HepG2 (cell line): ENCODE measurements around the gene CHRM2. TPM values are rescaled to one million over a fixed set of nuclear protein-coding genes. Genes with fewer than 3 reads are reported as not detected.
A peak's percentile ranks its signal among the peaks of the same experiment; 100 is the strongest.

Experiments used
- ATAC-seq: fragments of 200-7000 bp; cut with Tn5 transposase; 3 replicates; pipeline ENCODE4 v1.9.1; 2020; ENCODE audit warnings: mild to moderate bottlenecking, moderate library complexity
- BruUV-seq: library from RNA; stranded (reverse); fragments of 400-500 nt; replicated peaks from 2 replicates; lab custom pipeline; 2021; lab: Mats Ljungman, UMichigan
- CTCF ChIA-PET: fragments of 300-600 bp; formaldehyde crosslinking; extraction: SDS; loops from one replicate; lab custom pipeline; 2021; ENCODE audit warnings: low total read pairs, inconsistent platforms, low intra/inter-chr PET ratio; lab: Yijun Ruan, JAX
- POLR2A ChIA-PET: fragments of 350-600 bp; sonication (Branson Sonifier 250); formaldehyde crosslinking; loops from one replicate; lab custom pipeline; 2020; ENCODE audit warnings: antibody characterized with exemption, inconsistent platforms; lab: Yijun Ruan, JAX
- DNase-seq: peaks from one replicate; pipeline ENCODE4 v3.0.0-alpha.2; 2015; ENCODE audit warnings: low spot score
- FAIRE-seq: peaks from 3 replicates; lab custom pipeline; 2011; peaks lifted over from hg19 to GRCh38; lab: Jason Lieb, UNC
- H2AFZ ChIP-seq: one replicate; pipeline ENCODE4 v1.6.1; 2011; ENCODE audit warnings: low read length, inconsistent platforms
- H3K27ac ChIP-seq: fragments of 300-600 bp; 3 replicates; pipeline ENCODE4 v1.8.0; 2011; ENCODE audit warnings: mixed run types, mild to moderate bottlenecking, mixed read lengths, low read length, inconsistent platforms; ENCODE audit not compliant: insufficient read depth; ENCODE audit errors: extremely low read length
- H3K27me3 ChIP-seq, 2 experiments: fragments of 200-600 bp in 1 of 2; 2 replicates in 1 of 2; 3 replicates in 1 of 2; pipeline versions ENCODE4 v1.6.0 to v1.8.0; 2011; ENCODE audit warnings: low read length in 2 of 2, mild to moderate bottlenecking in 2 of 2, moderate library complexity in 2 of 2, inconsistent platforms in 1 of 2; ENCODE audit not compliant: insufficient read depth in 2 of 2, control insufficient read depth in 1 of 2
- H3K36me3 ChIP-seq, 2 experiments: fragments of 200-600 bp in 1 of 2; replicated peaks in 1 of 2; 2 replicates in 1 of 2; 3 replicates in 1 of 2; pipeline versions ENCODE4 v1.5.1 to v1.8.0; 2011; ENCODE audit warnings: low read length in 2 of 2, inconsistent platforms in 1 of 2; ENCODE audit not compliant: insufficient read depth in 2 of 2, control insufficient read depth in 1 of 2
- H3K4me1 ChIP-seq: 2 replicates; pipeline ENCODE4 v1.5.1; 2012; ENCODE audit warnings: low read length, inconsistent platforms; ENCODE audit not compliant: insufficient read depth
- H3K4me2 ChIP-seq: 2 replicates; pipeline ENCODE4 v1.6.0; 2011; ENCODE audit warnings: low read depth, low read length, inconsistent platforms
- H3K4me3 ChIP-seq, 3 experiments: fragments of 200-600 bp in 1 of 3; sonication (generic), shearing (Covaris generic) in 1 of 3; replicated peaks in 1 of 3; 2 replicates each; pipeline ENCODE4 v1.5.1; 2011 to 2016; ENCODE audit warnings: low read length in 3 of 3, inconsistent platforms in 2 of 3, low read depth in 2 of 3, mild to moderate bottlenecking in 2 of 3, control low read depth in 1 of 3, mixed read lengths in 1 of 3; ENCODE audit not compliant: insufficient read depth in 1 of 3
- H3K79me2 ChIP-seq: one replicate; pipeline ENCODE4 v1.6.1; 2011; ENCODE audit warnings: low read length, inconsistent platforms; ENCODE audit not compliant: insufficient read depth
- H3K9ac ChIP-seq: 2 replicates; pipeline ENCODE4 v1.6.0; 2011; ENCODE audit warnings: mild to moderate bottlenecking, low read depth, low read length, inconsistent platforms; ENCODE audit not compliant: insufficient read depth
- H3K9me3 ChIP-seq: 2 replicates; pipeline ENCODE4 v1.5.1; 2012; ENCODE audit warnings: mild to moderate bottlenecking, low read length
- H4K20me1 ChIP-seq: 2 replicates; pipeline ENCODE4 v1.6.0; 2011; ENCODE audit warnings: inconsistent platforms, mild to moderate bottlenecking, low read length, moderate library complexity; ENCODE audit not compliant: insufficient read depth
- CREB1 ChIP-seq, 2 experiments: fragments of 450-650 bp in 1 of 2; IDR thresholded peaks; 2 replicates each; pipeline ENCODE4 v1.6.1; 2016 to 2017; ENCODE audit warnings: control low read depth in 1 of 2, mild to moderate bottlenecking in 1 of 2, missing compliant biosample characterization in 1 of 2, missing genetic modification characterization in 1 of 2
- IRF2 ChIP-seq: IDR thresholded peaks from 2 replicates; pipeline ENCODE4 v1.6.1; 2018; ENCODE audit warnings: missing genetic modification reagents, missing compliant biosample characterization
- MATR3 ChIP-seq: sonication (generic); formaldehyde crosslinking; IDR thresholded peaks from 2 replicates; pipeline ENCODE4 v1.4.0; 2020; ENCODE audit warnings: missing genetic modification reagents
- RXRA ChIP-seq: sonication (generic); formaldehyde crosslinking; IDR thresholded peaks from 2 replicates; pipeline ENCODE4 v1.5.1; 2020; ENCODE audit warnings: missing genetic modification reagents
- ZNF17 ChIP-seq: sonication (generic); formaldehyde crosslinking; IDR thresholded peaks from 2 replicates; pipeline ENCODE4 v1.5.0; 2020; ENCODE audit warnings: mild to moderate bottlenecking, missing genetic modification reagents
- ZNF296 ChIP-seq: sonication (generic); formaldehyde crosslinking; conservative IDR thresholded peaks from 2 replicates; pipeline ENCODE4 v1.5.0; 2020; ENCODE audit warnings: mild to moderate bottlenecking, missing genetic modification reagents
- ZNF383 ChIP-seq: sonication (generic); formaldehyde crosslinking; IDR thresholded peaks from 2 replicates; pipeline ENCODE4 v1.4.0; 2020; ENCODE audit warnings: missing genetic modification reagents, mild to moderate bottlenecking, borderline replicate concordance
- WGBS: methylation state at CpG from one replicate; pipeline ENCODE4 v1.1.6; 2017; ENCODE audit warnings: low lambda C conversion rate; 5-methylcytosine and 5-hydroxymethylcytosine counted together
- in situ Hi-C: cut with HindIII; loops from 2 replicates; pipeline ENCODE4 v1.10.0; 2017; ENCODE audit warnings: low pct_unique_long_range_greater_than_20kb; ENCODE audit not compliant: extremely low pct_ligation_motif_present
- intact Hi-C: fragments of 100-400 bp; cut with micrococcal nuclease; formaldehyde crosslinking; loops from one replicate; pipeline ENCODE4 v1.10.0; 2022; ENCODE audit not compliant: unreplicated experiment
- polyA plus RNA-seq, 8 experiments: library from polyadenylated mRNA; depleted of rRNA in 3 of 8; stranded (reverse) in 7 of 8; unstranded in 1 of 8; fragments of >200 nt; fragmentation: Illumina TruSeq in 4 of 8; extraction: Trizol in 4 of 8; gene quantifications; 2 replicates each; pipeline versions ENCODE4 v1.2.1 to v1.2.3, GENCODE V29; 2011 to 2016; ENCODE audit warnings: low read depth in 4 of 8, missing spikeins in 1 of 8, mixed read lengths in 1 of 8; ENCODE audit not compliant: insufficient read depth in 1 of 8
- total RNA-seq, 5 experiments: library from RNA; depleted of rRNA; stranded (reverse); fragments of >200 nt; fragmentation: Illumina TruSeq; extraction: Trizol; gene quantifications; 2 replicates each; pipeline ENCODE4 v1.2.3, GENCODE V29; 2016; ENCODE audit warnings: low read depth in 1 of 5
- TF ChIP-seq, protein P1 (sequence below), 2 experiments: fragments of 450-650 bp in 1 of 2; sonication (generic) in 1 of 2; formaldehyde crosslinking; IDR thresholded peaks; 2 replicates each; pipeline versions ENCODE4 v1.5.0 to v1.8.0; 2020 to 2022; ENCODE audit warnings: mild to moderate bottlenecking in 1 of 2, missing genetic modification reagents in 1 of 2
- TF ChIP-seq, protein P2 (sequence below): sonication (generic); formaldehyde crosslinking; IDR thresholded peaks from 2 replicates; pipeline ENCODE4 v1.5.0; 2020; ENCODE audit warnings: mild to moderate bottlenecking, missing genetic modification reagents
- TF ChIP-seq, protein P3 (sequence below): sonication (generic); formaldehyde crosslinking; IDR thresholded peaks from 2 replicates; pipeline ENCODE4 v1.4.0; 2020; ENCODE audit warnings: missing genetic modification reagents, mild to moderate bottlenecking, borderline replicate concordance

Gene CHRM2
- total and polyA plus RNA-seq, 2 of the 13 experiments (the other 11 are each of a cell fraction or from before 2014, with no cell fraction given), result not detected

DNA sequence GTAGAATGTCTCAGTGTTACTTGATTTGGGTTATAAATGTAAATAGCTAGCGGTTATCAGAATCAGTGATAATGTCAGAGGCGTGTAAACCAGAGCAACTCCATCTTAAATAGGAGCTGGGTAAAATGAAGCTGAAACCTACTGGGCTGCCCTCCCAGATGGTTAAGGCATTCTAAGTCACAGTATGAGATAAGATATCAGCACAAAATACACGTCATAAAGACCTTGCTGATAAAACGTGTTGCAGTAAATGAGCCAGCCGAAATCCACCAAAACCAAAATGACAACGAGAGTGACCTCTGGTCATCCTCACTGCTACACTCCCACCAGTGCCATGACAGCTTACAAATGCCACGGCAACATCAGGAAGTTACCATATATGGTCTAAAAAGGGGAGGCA, 172.3 kb downstream of the CHRM2 start:
- WGBS, result 3% methylated on average over 7 of the region's 7 CpGs
- H4K20me1 ChIP-seq, result no peaks in the 10 kb centered on the region
- no peak for TF ChIP-seq RXRA (CRISPR knock-in tag)
- no peak for TF ChIP-seq ZNF17 (CRISPR knock-in tag)
- 0 out of 2 replicates have a peak, but pooled peaks have one; percentile 34 for TF ChIP-seq CREB1 (IDR thresholded peaks at IDR 0.05)
- TF ChIP-seq CREB1 (CRISPR knock-in tag; IDR thresholded peaks at IDR 0.05), result no peak
- TF ChIP-seq ZNF296 (CRISPR knock-in tag), result no peak

DNA sequence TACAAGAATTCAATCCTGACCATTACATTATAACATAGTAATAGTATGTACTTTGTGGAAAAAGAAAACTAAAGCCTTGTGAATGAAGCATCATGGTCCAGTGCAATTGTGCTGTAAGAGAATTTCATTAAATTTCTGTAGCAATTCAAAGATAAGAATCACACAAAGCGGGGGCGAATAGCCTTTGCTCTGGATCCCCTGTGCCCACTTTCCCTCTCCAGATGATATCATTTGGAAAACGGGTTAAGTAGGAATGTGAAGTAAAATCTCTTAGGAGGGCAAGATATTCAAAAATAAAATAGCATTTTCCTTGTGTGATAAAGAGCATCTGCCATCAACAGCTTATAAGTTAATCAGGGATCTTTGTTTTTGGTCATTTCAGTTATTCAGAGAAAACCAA, 177.1 kb downstream of the CHRM2 start:
- no peaks in the 10 kb centered on the region for H3K4me1 ChIP-seq
- WGBS, result 2% methylated on average over 3 of the region's 3 CpGs
- no peaks in the 10 kb centered on the region for H3K79me2 ChIP-seq
- no peak for FAIRE-seq
- no peak overlapping the region for H3K27ac ChIP-seq
- no peak overlapping the region for H3K4me3 ChIP-seq
- no TSS peak for BruUV-seq
- no peaks in the 10 kb centered on the region for H3K36me3 ChIP-seq
- no peak for ATAC-seq
- intact Hi-C loops, result no loop called here
- no peaks in the 10 kb centered on the region for H3K9me3 ChIP-seq
- no peak overlapping the region for H2AFZ ChIP-seq
- DNase-seq, result no peak
- H4K20me1 ChIP-seq, result no peaks in the 10 kb centered on the region
- CTCF ChIA-PET, result no interaction called here
- in situ Hi-C loops, result no loop called here
- H3K9ac ChIP-seq, result no peak overlapping the region
- POLR2A ChIA-PET, result no interaction called here
- no peaks in the 10 kb centered on the region for H3K27me3 ChIP-seq
- H3K4me2 ChIP-seq, result no peak overlapping the region
- TF ChIP-seq IRF2, result no peak
- no peak for TF ChIP-seq ZNF383 (CRISPR knock-in tag)
- TF ChIP-seq, protein P1, sequence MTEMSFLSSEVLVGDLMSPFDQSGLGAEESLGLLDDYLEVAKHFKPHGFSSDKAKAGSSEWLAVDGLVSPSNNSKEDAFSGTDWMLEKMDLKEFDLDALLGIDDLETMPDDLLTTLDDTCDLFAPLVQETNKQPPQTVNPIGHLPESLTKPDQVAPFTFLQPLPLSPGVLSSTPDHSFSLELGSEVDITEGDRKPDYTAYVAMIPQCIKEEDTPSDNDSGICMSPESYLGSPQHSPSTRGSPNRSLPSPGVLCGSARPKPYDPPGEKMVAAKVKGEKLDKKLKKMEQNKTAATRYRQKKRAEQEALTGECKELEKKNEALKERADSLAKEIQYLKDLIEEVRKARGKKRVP (CRISPR knock-in tag; IDR thresholded peaks at IDR 0.05), result no peak
- TF ChIP-seq, protein P2, sequence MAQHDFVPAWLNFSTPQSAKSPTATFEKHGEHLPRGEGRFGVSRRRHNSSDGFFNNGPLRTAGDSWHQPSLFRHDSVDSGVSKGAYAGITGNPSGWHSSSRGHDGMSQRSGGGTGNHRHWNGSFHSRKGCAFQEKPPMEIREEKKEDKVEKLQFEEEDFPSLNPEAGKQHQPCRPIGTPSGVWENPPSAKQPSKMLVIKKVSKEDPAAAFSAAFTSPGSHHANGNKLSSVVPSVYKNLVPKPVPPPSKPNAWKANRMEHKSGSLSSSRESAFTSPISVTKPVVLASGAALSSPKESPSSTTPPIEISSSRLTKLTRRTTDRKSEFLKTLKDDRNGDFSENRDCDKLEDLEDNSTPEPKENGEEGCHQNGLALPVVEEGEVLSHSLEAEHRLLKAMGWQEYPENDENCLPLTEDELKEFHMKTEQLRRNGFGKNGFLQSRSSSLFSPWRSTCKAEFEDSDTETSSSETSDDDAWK (CRISPR knock-in tag), result no peak
- TF ChIP-seq, protein P3, sequence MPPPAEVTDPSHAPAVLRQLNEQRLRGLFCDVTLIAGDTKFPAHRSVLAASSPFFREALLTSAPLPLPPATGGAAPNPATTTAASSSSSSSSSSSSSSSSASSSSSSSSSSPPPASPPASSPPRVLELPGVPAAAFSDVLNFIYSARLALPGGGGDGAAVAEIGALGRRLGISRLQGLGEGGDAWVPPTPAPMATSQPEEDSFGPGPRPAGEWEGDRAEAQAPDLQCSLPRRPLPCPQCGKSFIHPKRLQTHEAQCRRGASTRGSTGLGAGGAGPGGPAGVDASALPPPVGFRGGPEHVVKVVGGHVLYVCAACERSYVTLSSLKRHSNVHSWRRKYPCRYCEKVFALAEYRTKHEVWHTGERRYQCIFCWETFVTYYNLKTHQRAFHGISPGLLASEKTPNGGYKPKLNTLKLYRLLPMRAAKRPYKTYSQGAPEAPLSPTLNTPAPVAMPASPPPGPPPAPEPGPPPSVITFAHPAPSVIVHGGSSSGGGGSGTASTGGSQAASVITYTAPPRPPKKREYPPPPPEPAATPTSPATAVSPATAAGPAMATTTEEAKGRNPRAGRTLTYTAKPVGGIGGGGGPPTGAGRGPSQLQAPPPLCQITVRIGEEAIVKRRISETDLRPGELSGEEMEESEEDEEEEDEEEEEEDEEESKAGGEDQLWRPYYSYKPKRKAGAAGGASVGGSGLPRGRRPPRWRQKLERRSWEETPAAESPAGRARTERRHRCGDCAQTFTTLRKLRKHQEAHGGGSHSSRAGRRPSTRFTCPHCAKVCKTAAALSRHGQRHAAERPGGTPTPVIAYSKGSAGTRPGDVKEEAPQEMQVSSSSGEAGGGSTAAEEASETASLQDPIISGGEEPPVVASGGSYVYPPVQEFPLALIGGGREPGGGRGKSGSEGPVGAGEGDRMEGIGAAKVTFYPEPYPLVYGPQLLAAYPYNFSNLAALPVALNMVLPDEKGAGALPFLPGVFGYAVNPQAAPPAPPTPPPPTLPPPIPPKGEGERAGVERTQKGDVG (CRISPR knock-in tag), result no peak
- no peak for TF ChIP-seq MATR3 (CRISPR knock-in tag)

More for the DNA sequence above, 172.3 kb downstream of the CHRM2 start:
- no peak overlapping the region for H3K9ac ChIP-seq
- H3K79me2 ChIP-seq, result no peaks in the 10 kb centered on the region
- H3K4me1 ChIP-seq, result no peaks in the 10 kb centered on the region
- H3K36me3 ChIP-seq, result no peaks in the 10 kb centered on the region
- BruUV-seq, result no TSS peak
- ATAC-seq (no peak), DNase-seq (no peak), FAIRE-seq (no peak)
- CTCF ChIA-PET, result no interaction called here
- no peaks in the 10 kb centered on the region for H3K27me3 ChIP-seq
- H3K4me2 ChIP-seq, result no peak overlapping the region
- H3K27ac ChIP-seq, result no peak overlapping the region
- no peak overlapping the region for H3K4me3 ChIP-seq
- in situ Hi-C loops (no loop called here), intact Hi-C loops (no loop called here)
- POLR2A ChIA-PET, result no interaction called here
- no peak overlapping the region for H2AFZ ChIP-seq
- no peaks in the 10 kb centered on the region for H3K9me3 ChIP-seq
